ENCODE measurements around the gene SRRM2.

- no peak for TF ChIP-seq CTCF (conservative IDR thresholded peaks at IDR 0.05 in 1 of 2, IDR thresholded peaks at IDR 0.05 in 1 of 2; ENCODE audit: extremely low read depth in 1 of 2, insufficient read depth in 1 of 2, low read depth in 1 of 2, low read length in 2 of 2)
- TF ChIP-seq EZH2 (IDR thresholded peaks at IDR 0.05; ENCODE audit: borderline replicate concordance, low read length), result no peak
Observed at GRCh38 chr16:2709588-2709984, 42.9 kb upstream of the SRRM2 start.

Measured in mammary epithelial cell (primary cell).